Measurements from ENCODE around the gene FGFBP3. TPM values are rescaled to one million over a fixed set of nuclear protein-coding genes. Genes with fewer than 3 reads are reported as not detected.

The FGFBP3 gene
- polyA plus RNA-seq, 1 of the 3 experiments (the other 2 are of a cell fraction): 1.3 TPM

DNA sequence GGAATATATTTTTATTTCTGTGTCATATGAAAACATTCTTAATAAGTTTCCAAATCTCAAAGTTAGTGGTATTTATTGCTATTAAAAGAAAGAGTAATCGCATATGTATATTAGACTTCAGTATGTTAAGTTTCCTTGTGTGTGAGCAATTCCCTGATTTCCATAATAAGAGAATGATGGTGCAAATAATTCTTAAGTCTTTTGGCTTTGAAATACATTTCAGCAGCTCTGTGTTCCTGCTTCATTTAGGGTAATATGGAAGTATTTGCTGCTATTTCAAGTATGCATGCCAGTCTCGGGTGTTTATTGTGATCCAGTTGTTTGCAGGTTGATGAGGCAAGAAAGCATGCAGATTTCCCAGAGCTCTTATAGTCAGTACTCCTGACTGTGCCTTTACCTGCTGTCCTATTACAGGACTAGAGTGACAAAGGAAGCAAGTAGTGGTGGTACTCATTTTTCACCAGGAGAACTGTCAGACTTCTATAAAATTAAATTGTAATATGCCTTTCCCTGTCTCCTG, 43.7 kb downstream of the FGFBP3 start (continued):
- no peak for TF ChIP-seq GABPA (IDR thresholded peaks at IDR 0.05; ENCODE audit: low read depth)
- no peak for TF ChIP-seq ELF1 (IDR thresholded peaks at IDR 0.05)
- no peak for TF ChIP-seq MXI1 (IDR thresholded peaks at IDR 0.05; ENCODE audit: low read depth, low read length)
- TF ChIP-seq, protein P1, sequence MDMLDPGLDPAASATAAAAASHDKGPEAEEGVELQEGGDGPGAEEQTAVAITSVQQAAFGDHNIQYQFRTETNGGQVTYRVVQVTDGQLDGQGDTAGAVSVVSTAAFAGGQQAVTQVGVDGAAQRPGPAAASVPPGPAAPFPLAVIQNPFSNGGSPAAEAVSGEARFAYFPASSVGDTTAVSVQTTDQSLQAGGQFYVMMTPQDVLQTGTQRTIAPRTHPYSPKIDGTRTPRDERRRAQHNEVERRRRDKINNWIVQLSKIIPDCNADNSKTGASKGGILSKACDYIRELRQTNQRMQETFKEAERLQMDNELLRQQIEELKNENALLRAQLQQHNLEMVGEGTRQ (IDR thresholded peaks at IDR 0.05; ENCODE audit: borderline replicate concordance, low read depth, low read length): no peak
- TF ChIP-seq CHD2 (IDR thresholded peaks at IDR 0.05; ENCODE audit: low read length, partially characterized antibody): no peak
- no peak for TF ChIP-seq NFIC (IDR thresholded peaks at IDR 0.05; ENCODE audit: borderline replicate concordance)

DNA sequence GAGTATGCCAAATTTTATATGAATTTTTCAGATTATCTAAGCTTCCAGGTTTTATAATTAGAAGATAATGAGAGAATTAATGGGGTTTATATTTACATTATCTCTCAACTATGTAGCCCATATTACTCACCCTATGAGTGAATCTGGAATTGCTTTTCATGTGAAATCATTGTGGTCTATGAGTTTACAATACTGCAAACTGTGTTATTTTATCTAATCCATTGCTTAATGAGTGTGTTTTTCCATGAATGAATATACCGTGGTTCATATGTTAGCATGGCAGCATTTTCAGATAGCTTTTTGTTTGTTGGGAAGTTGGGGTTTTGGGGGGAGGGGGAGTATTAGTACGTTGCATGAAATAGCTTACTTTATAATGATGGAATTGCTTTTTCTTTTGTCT, 44.5 kb downstream of the FGFBP3 start:
- Histone ChIP-seq H3F3A (replicated peaks; ENCODE audit: insufficient read depth) (peaks cover 9% of the 10 kb centered on the region), H3K4me2 (no peak overlapping the region), H3K27ac (ENCODE audit: low read depth in 2 of 2, low read length in 1 of 2) (no peak overlapping the region), H3K9me2 (no peaks in the 10 kb centered on the region), H3K4me1 (ENCODE audit: control insufficient read depth in 1 of 2, insufficient read depth in 2 of 2, low read depth in 1 of 2, low read length in 1 of 2) (no peaks in the 10 kb centered on the region; a peak in 1 of 4 replicates), H4K20me1 (ENCODE audit: insufficient read depth) (no peaks in the 10 kb centered on the region), H3K36me3 (replicated peaks in 1 of 2; ENCODE audit: control insufficient read depth in 1 of 2, insufficient read depth in 2 of 2, low read length in 1 of 2) (peaks cover 61 to 63% of the 10 kb centered on the region in 2 experiments), H3K9me3 (no peaks in the 10 kb centered on the region), H2AFZ (ENCODE audit: low read depth) (no peak overlapping the region), H3K79me2 (ENCODE audit: insufficient read depth) (no peaks in the 10 kb centered on the region), H3K27me3 (ENCODE audit: insufficient read depth) (no peaks in the 10 kb centered on the region), H3K9ac (no peak overlapping the region), H3K4me3 (ENCODE audit: low read depth in 2 of 2, low read length in 1 of 2) (no peak overlapping the region)
- 92% methylated on average over 2 of the region's 2 CpGs for WGBS (ENCODE audit: low lambda C conversion rate)
- ChIA-PET CTCF (interaction anchor here (0.6 to 1.5 kb wide), 3 partner anchors 13 to 48 kb away, joined by 3 to 7 read pairs (median 3); no protein-coding TSS in a partner anchor), POLR2A (no interaction called here)
- TF ChIP-seq SIN3A (IDR thresholded peaks at IDR 0.05; ENCODE audit: borderline replicate concordance, low read depth, low read length) (no peak), ELF1 (IDR thresholded peaks at IDR 0.05) (no peak), RCOR1 (IDR thresholded peaks at IDR 0.05; ENCODE audit: low read length) (no peak), FOXJ3 (CRISPR knock-in tag; IDR thresholded peaks at IDR 0.05) (no peak), RFX5 (IDR thresholded peaks at IDR 0.05; ENCODE audit: low read length) (no peak), CHD2 (IDR thresholded peaks at IDR 0.05; ENCODE audit: low read length, partially characterized antibody) (no peak), RAD21 (IDR thresholded peaks at IDR 0.05; ENCODE audit: low read length) (no peak), EP300 (IDR thresholded peaks at IDR 0.05; ENCODE audit: borderline replicate concordance in 1 of 2, low read depth in 1 of 2, low read length in 1 of 2) (no peak), NFIC (IDR thresholded peaks at IDR 0.05; ENCODE audit: borderline replicate concordance) (no peak), EZH2phosphoT487 (IDR thresholded peaks at IDR 0.05; ENCODE audit: borderline replicate concordance, low read depth) (no peak), JUND (IDR thresholded peaks at IDR 0.05) (no peak), YY1 (IDR thresholded peaks at IDR 0.05; ENCODE audit: low read depth) (no peak), SMC3 (IDR thresholded peaks at IDR 0.05; ENCODE audit: low read depth, low read length) (no peak), TEAD4 (IDR thresholded peaks at IDR 0.05; ENCODE audit: borderline replicate concordance, insufficient read depth) (no peak), GATA2 (CRISPR knock-in tag; IDR thresholded peaks at IDR 0.05) (no peak)
- TF ChIP-seq, protein P2, sequence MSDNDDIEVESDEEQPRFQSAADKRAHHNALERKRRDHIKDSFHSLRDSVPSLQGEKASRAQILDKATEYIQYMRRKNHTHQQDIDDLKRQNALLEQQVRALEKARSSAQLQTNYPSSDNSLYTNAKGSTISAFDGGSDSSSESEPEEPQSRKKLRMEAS (IDR thresholded peaks at IDR 0.05; ENCODE audit: low read depth): no peak
- TF ChIP-seq, protein P3, sequence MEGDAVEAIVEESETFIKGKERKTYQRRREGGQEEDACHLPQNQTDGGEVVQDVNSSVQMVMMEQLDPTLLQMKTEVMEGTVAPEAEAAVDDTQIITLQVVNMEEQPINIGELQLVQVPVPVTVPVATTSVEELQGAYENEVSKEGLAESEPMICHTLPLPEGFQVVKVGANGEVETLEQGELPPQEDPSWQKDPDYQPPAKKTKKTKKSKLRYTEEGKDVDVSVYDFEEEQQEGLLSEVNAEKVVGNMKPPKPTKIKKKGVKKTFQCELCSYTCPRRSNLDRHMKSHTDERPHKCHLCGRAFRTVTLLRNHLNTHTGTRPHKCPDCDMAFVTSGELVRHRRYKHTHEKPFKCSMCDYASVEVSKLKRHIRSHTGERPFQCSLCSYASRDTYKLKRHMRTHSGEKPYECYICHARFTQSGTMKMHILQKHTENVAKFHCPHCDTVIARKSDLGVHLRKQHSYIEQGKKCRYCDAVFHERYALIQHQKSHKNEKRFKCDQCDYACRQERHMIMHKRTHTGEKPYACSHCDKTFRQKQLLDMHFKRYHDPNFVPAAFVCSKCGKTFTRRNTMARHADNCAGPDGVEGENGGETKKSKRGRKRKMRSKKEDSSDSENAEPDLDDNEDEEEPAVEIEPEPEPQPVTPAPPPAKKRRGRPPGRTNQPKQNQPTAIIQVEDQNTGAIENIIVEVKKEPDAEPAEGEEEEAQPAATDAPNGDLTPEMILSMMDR (IDR thresholded peaks at IDR 0.05): no peak
- DNase-seq: no peak

All from SK-N-SH (cell line).